Trophoblast cell (in vitro differentiated cells and primary cell): ENCODE data around the gene IST1.

Source experiments
- DNase-seq, 2 donors: peaks; one replicate each; pipeline ENCODE4 v3.0.0-alpha.2; 2016
- H2AFZ ChIP-seq: 2 replicates; pipeline ENCODE4 v1.6.1; 2013; ENCODE audit warnings: low read length, moderate library complexity, mild to moderate bottlenecking; ENCODE audit not compliant: insufficient read depth, poor library complexity
- H2AK5ac ChIP-seq: 2 replicates; pipeline ENCODE4 v1.6.1; 2013; ENCODE audit warnings: mild to moderate bottlenecking, low read length
- H2BK120ac ChIP-seq: 2 replicates; pipeline ENCODE4 v1.6.1; 2013; ENCODE audit warnings: low read length, mild to moderate bottlenecking, moderate library complexity; ENCODE audit not compliant: insufficient read depth, poor library complexity
- H2BK12ac ChIP-seq: 2 replicates; pipeline ENCODE4 v1.6.1; 2013; ENCODE audit warnings: mild to moderate bottlenecking, low read length, moderate library complexity
- H2BK5ac ChIP-seq: 2 replicates; pipeline ENCODE4 v1.6.1; 2013; ENCODE audit warnings: low read length, low read depth, moderate library complexity, mild to moderate bottlenecking; ENCODE audit not compliant: poor library complexity
- H3K14ac ChIP-seq: 2 replicates; pipeline ENCODE4 v1.6.1; 2013; ENCODE audit warnings: mild to moderate bottlenecking, low read length
- H3K18ac ChIP-seq: 2 replicates; pipeline ENCODE4 v1.6.1; 2013; ENCODE audit warnings: mild to moderate bottlenecking, low read length
- H3K23ac ChIP-seq: 2 replicates; pipeline ENCODE4 v1.6.1; 2013; ENCODE audit warnings: low read length
- H3K27ac ChIP-seq: 2 replicates; pipeline ENCODE4 v1.5.1; 2013; ENCODE audit warnings: low read depth, mild to moderate bottlenecking, inconsistent platforms, low read length, moderate library complexity
- H3K27me3 ChIP-seq: 2 replicates; pipeline ENCODE4 v1.6.1; 2013; ENCODE audit warnings: inconsistent platforms, mild to moderate bottlenecking, low read length, moderate library complexity; ENCODE audit not compliant: insufficient read depth
- H3K36me3 ChIP-seq, 2 experiments: 1 replicate in 1 of 2; 2 replicates in 1 of 2; pipeline ENCODE4 v1.6.1; 2013; ENCODE audit warnings: low read length in 2 of 2, mild to moderate bottlenecking in 2 of 2, moderate library complexity in 1 of 2; ENCODE audit not compliant: insufficient read depth in 2 of 2, control insufficient read depth in 1 of 2
- H3K4ac ChIP-seq: 2 replicates; pipeline ENCODE4 v1.6.1; 2013; ENCODE audit warnings: low read depth, mild to moderate bottlenecking, low read length, moderate library complexity
- H3K4me1 ChIP-seq, 2 experiments: 1 replicate in 1 of 2; 2 replicates in 1 of 2; pipeline ENCODE4 v1.6.1; 2013; ENCODE audit warnings: low read length in 2 of 2, mild to moderate bottlenecking in 2 of 2, moderate library complexity in 1 of 2; ENCODE audit not compliant: insufficient read depth in 2 of 2, control insufficient read depth in 1 of 2
- H3K4me2 ChIP-seq: 2 replicates; pipeline ENCODE4 v1.6.1; 2013; ENCODE audit warnings: inconsistent platforms, mild to moderate bottlenecking, low read length, moderate library complexity
- H3K4me3 ChIP-seq: 2 replicates; pipeline ENCODE4 v1.5.1; 2013; ENCODE audit warnings: mild to moderate bottlenecking, low read depth, low read length, inconsistent platforms
- H3K79me1 ChIP-seq: one replicate; pipeline ENCODE4 v1.6.1; 2013; ENCODE audit warnings: low read length
- H3K79me2 ChIP-seq: 2 replicates; pipeline ENCODE4 v1.6.1; 2013; ENCODE audit warnings: low read length, mild to moderate bottlenecking; ENCODE audit not compliant: control insufficient read depth, insufficient read depth, poor library complexity
- H3K9ac ChIP-seq: 2 replicates; pipeline ENCODE4 v1.6.1; 2013; ENCODE audit warnings: mild to moderate bottlenecking, low read length
- H3K9me3 ChIP-seq: 2 replicates; pipeline ENCODE4 v1.6.1; 2013; ENCODE audit warnings: low read depth, mild to moderate bottlenecking, control low read depth, inconsistent platforms, low read length; ENCODE audit not compliant: insufficient read depth
- H4K12ac ChIP-seq: 2 replicates; pipeline ENCODE4 v1.6.1; 2013; ENCODE audit warnings: low read depth, mild to moderate bottlenecking, low read length, moderate library complexity
- H4K8ac ChIP-seq: 2 replicates; pipeline ENCODE4 v1.6.1; 2013; ENCODE audit warnings: low read depth, mild to moderate bottlenecking, low read length, moderate library complexity
- H4K91ac ChIP-seq: one replicate; pipeline ENCODE4 v1.6.1; 2013; ENCODE audit warnings: low read depth, mild to moderate bottlenecking, low read length, moderate library complexity
- WGBS: extraction: QIAGEN DNeasy Blood & Tissue Kit; methylation state at CpG from one replicate; pipeline ENCODE4 v1.1.7; 2013; ENCODE audit warnings: missing lambda C conversion rate; ENCODE audit not compliant: insufficient read length, insufficient coverage; ENCODE audit errors: extremely low coverage; 5-methylcytosine and 5-hydroxymethylcytosine counted together

The IST1 gene

DNA sequence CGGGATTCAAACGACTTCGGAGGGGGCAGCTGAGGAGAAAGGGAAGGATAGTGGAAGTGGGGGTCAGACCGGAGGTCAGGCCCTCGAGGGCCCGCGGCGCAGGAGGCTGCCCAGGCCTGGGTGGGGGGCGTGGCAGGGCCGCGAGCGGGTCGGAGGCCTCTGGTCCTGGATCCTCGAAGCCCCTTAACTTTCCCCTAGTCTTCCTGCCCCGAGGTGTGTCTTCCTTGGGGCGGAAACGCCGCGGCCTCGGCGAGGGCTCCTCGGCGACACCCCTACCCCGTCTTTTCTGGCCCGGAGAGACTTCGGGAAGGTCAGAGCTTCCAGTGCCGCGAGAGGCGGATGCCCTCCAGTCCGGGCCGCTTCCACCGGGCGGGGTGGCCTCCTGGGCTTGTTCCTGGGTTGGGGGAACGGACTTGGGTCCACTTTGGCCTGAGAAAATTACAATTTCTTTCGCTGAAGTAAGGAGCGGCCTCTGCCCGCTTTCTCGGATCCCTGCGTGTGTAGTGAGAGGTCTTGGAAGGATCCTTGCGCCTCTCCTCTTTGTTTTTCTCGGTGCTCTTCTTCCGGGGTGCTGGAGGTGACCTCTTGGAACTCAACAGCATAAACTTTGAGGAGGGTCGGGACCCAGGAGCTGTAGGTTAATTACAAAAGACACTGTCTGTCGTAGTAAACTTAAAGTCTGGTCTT is 491 bp downstream of the IST1 start:
- Histone ChIP-seq H2AK5ac (peak overlapping the region; percentile 88), H3K9ac (peak overlapping the region; percentile 84), H4K12ac (peak overlapping the region; percentile 87), H2BK120ac (peak overlapping the region; percentile 75), H3K4me2 (peak overlapping the region; percentile 69), H3K4me3 (peak overlapping the region; percentile 92), H3K79me1 (peaks cover 16% of the 10 kb centered on the region), H3K27ac (peak overlapping the region; percentile 86), H3K79me2 (peaks cover 35% of the 10 kb centered on the region), H4K8ac (peak overlapping the region; percentile 92), H3K27me3 (no peaks in the 10 kb centered on the region), H3K36me3 (peaks cover 0 to 2% of the 10 kb centered on the region in 2 experiments), H2AFZ (peak overlapping the region; percentile 21), H4K91ac (peak overlapping the region; percentile 98), H2BK12ac (no peak overlapping the region), H2BK5ac (peak overlapping the region; percentile 90), H3K4ac (peak overlapping the region; percentile 100), H3K18ac (peak overlapping the region; percentile 96), H3K4me1 (peaks cover 2 to 4% of the 10 kb centered on the region in 2 experiments), H3K9me3 (no peaks in the 10 kb centered on the region), H3K23ac (no peak overlapping the region), H3K14ac (peak overlapping the region; percentile 96)
- WGBS, result no CpG with 5 or more reads among the region's 44 CpGs
- DNase-seq, result peak; percentile 34 to 57

DNA sequence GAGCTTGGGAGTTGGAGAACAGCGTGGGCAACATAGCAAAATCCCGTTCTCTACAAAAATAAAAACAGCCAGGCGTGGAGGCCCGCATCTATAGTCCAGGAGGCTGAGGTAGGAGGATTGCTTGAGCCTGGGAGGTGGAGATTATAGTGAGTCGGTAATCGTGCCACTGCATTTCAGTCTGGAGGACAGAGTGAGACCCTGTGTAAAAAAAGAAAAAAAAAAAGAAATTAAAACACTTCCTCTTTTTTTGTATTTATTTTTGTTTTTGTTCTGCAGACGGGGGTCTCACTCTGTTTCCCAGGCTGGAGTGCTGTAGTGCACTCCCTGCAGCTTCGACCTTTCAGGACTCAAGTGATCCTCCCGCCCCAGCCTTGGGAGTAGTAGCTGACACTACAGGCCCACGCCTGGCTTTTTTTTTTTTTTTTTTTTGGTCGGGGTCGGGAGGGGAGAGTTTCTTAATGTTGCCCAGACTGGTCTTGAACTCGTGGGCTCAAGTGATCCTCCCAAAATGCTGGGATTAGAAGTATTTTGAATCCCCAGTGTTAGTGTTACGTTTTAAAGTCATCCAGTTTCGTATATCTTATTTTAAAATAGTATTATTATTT is 1.5 kb downstream of the IST1 start:
- Histone ChIP-seq H3K79me1 (peaks cover 16% of the 10 kb centered on the region), H3K79me2 (peaks cover 35% of the 10 kb centered on the region), H3K18ac (no peak overlapping the region), H2BK5ac (peak overlapping the region; percentile 27), H3K9ac (no peak overlapping the region), H3K4me3 (peak overlapping the region; percentile 11), H3K4me1 (peaks cover 2 to 4% of the 10 kb centered on the region in 2 experiments), H3K27me3 (no peaks in the 10 kb centered on the region), H2AK5ac (no peak overlapping the region), H4K12ac (peak overlapping the region; percentile 62), H3K4ac (peak overlapping the region; percentile 99), H2AFZ (no peak overlapping the region), H3K36me3 (peaks cover 0 to 2% of the 10 kb centered on the region in 2 experiments), H4K91ac (no peak overlapping the region), H4K8ac (no peak overlapping the region), H3K14ac (no peak overlapping the region), H3K27ac (no peak overlapping the region), H3K4me2 (peak overlapping the region; percentile 56), H2BK120ac (no peak overlapping the region), H2BK12ac (no peak overlapping the region), H3K9me3 (no peaks in the 10 kb centered on the region), H3K23ac (no peak overlapping the region)
- WGBS, result no CpG with 5 or more reads among the region's 15 CpGs
- DNase-seq, result peak in 1 of 2 donors; percentile 21

DNA sequence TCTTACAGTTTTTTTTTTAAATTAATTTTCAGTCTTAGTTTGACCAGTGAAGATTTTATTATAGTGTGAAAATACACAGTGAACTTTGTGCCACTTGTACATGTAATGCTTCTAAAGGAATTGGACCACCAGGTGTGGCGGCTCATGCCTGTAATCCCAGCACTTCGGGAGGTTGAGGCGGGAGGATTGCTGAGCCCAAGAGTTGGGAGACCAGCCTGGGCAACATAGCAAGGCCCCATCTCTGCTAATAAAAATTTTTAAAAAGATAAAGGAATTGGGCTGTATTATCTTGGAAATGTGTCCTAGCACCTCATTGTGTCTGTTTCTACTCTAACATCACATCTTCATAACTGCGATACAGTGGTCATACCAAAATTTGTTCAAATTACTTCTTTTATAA is 3.8 kb downstream of the IST1 start:
- Histone ChIP-seq H3K18ac (no peak overlapping the region), H3K4me3 (no peak overlapping the region), H2BK12ac (no peak overlapping the region), H3K4me2 (no peak overlapping the region), H3K79me2 (peaks cover 43% of the 10 kb centered on the region), H4K91ac (no peak overlapping the region), H3K27ac (no peak overlapping the region), H3K36me3 (peaks cover 0 to 7% of the 10 kb centered on the region in 2 experiments), H3K23ac (no peak overlapping the region), H3K9me3 (no peaks in the 10 kb centered on the region), H2AFZ (no peak overlapping the region), H2AK5ac (no peak overlapping the region), H4K12ac (no peak overlapping the region), H2BK5ac (no peak overlapping the region), H3K4me1 (peaks cover 0 to 2% of the 10 kb centered on the region in 2 experiments), H3K14ac (no peak overlapping the region), H2BK120ac (no peak overlapping the region), H3K9ac (no peak overlapping the region), H3K27me3 (no peaks in the 10 kb centered on the region), H4K8ac (no peak overlapping the region), H3K79me1 (peaks cover 16% of the 10 kb centered on the region), H3K4ac (peak overlapping the region; percentile 98)
- DNase-seq, result no peak
- no CpG with 5 or more reads among the region's 4 CpGs for WGBS

DNA sequence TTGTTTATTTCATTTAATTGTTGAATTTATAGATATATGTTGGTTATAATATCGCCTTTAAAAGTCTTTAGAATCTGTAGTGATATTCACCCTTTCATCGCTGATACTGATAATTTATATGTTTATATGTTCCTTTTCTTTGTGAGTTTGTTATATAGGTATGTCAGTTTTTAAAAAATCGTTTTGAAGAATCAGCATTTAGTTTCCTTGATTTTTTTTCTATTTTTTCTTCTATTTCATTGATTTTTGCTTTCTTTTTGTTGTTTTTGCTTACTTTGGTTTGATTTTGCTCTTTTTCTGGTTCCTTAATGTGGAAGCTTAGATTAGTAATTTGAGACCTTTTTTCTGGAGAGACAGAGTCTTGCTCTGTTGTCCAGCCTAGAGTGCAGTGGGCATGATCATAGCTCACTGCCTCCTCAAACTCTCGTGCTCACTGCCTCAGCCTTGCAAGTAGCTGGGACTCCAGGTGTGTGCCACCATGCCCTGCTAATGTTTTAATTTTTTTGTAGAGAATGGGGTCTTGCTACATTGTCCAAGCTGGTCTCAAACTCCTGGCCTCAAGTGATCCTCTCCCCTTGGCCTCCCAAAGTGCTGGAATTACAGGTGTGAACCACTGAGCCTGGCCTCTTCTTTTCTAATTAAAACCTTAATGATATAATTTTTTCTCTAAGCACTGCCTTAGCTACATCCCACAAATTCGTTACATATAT is 7.5 kb downstream of the IST1 start:
- WGBS, result 100% methylated on average over 1 of the region's 5 CpGs
- Histone ChIP-seq H3K79me2 (peaks cover 40% of the 10 kb centered on the region), H2BK12ac (no peak overlapping the region), H2AFZ (no peak overlapping the region), H3K23ac (no peak overlapping the region), H3K4me3 (no peak overlapping the region), H3K4ac (peak overlapping the region; percentile 87), H3K27me3 (no peaks in the 10 kb centered on the region), H3K79me1 (no peaks in the 10 kb centered on the region), H3K4me1 (no peaks in the 10 kb centered on the region), H3K9me3 (no peaks in the 10 kb centered on the region), H3K18ac (no peak overlapping the region), H3K4me2 (no peak overlapping the region), H3K14ac (no peak overlapping the region), H4K8ac (no peak overlapping the region), H3K36me3 (peaks cover 0 to 7% of the 10 kb centered on the region in 2 experiments), H2BK120ac (no peak overlapping the region), H4K91ac (no peak overlapping the region), H2BK5ac (no peak overlapping the region), H3K27ac (no peak overlapping the region), H2AK5ac (no peak overlapping the region), H3K9ac (no peak overlapping the region), H4K12ac (no peak overlapping the region)
- DNase-seq, result no peak
